Activated CD4-positive, alpha-beta T cell treated with anti-CD3 and anti-CD28 coated beads for 48 hours (primary cell): ENCODE data around the gene GGT7.
"Not testable (repeated sequence)": the region's sequence is repeated elsewhere in the genome, so short reads cannot be mapped to it uniquely, and the experiment has no call there.

Source experiments
- DNase-seq: peaks from one replicate; pipeline ENCODE4 v3.0.0-alpha.2; 2020

Gene GGT7

GRCh38 chr20:34880971-34881370 is 8.3 kb upstream of the GGT7 start:
- not testable (repeated sequence) for DNase-seq

GRCh38 chr20:34880215-34880850 is 7.7 kb upstream of the GGT7 start:
- no peak for DNase-seq

GRCh38 chr20:34876406-34877282 is 4.0 kb upstream of the GGT7 start, which contains the start of gene ACSS2:
TSS of gene ACSS2 (plus strand) at chr20:34876612. CDS start at chr20:34876646, 34 bp downstream.
- peak; percentile 99 for DNase-seq

GRCh38 chr20:34875642-34876405 is 3.2 kb upstream of the GGT7 start:
- no peak for DNase-seq

- DNase-seq: peak; percentile 78
Measured at GRCh38 chr20:34874094-34874654, 1.5 kb upstream of the GGT7 start.

- DNase-seq: no peak
Measured at GRCh38 chr20:34873583-34874093, 982 bp upstream of the GGT7 start.

- DNase-seq: no peak
Measured at GRCh38 chr20:34871966-34872621, 562 bp downstream of the GGT7 start.

- DNase-seq: no peak
Measured at GRCh38 chr20:34871320-34871926, 1.2 kb downstream of the GGT7 start.

GRCh38 chr20:34864216-34864615 is 8.4 kb downstream of the GGT7 start:
- no peak for DNase-seq

- DNase-seq: no peak
Measured at GRCh38 chr20:34863421-34863965, 9.2 kb downstream of the GGT7 start.

- no peak for DNase-seq
Measured at GRCh38 chr20:34862724-34863123, 9.9 kb downstream of the GGT7 start.

GRCh38 chr20:34861386-34862084 is 11.1 kb downstream of the GGT7 start:
- no peak for DNase-seq

GRCh38 chr20:34859826-34860545 is 12.7 kb downstream of the GGT7 start:
- no peak for DNase-seq

- DNase-seq: no peak
Measured at GRCh38 chr20:34859367-34859766, 13.3 kb downstream of the GGT7 start.

GRCh38 chr20:34852298-34852697 is 20.4 kb downstream of the GGT7 start:
- DNase-seq: no peak

GRCh38 chr20:34850969-34851368 is 21.7 kb downstream of the GGT7 start:
- no peak for DNase-seq

GRCh38 chr20:34849778-34850177 is 22.9 kb downstream of the GGT7 start:
- DNase-seq: no peak

GRCh38 chr20:34848597-34848996 is 24.1 kb downstream of the GGT7 start:
- DNase-seq: no peak

GRCh38 chr20:34843421-34843820 is 29.2 kb downstream of the GGT7 start:
- DNase-seq: no peak

GRCh38 chr20:34842143-34842542 is 30.5 kb downstream of the GGT7 start:
- DNase-seq: no peak
